ENCODE results near the gene TBX4. TPM values are rescaled to one million over a fixed set of nuclear protein-coding genes. Genes with fewer than 3 reads are reported as not detected.

The TBX4 gene
- total RNA-seq, 4 donors from 2014 or later = not detected

- peaks cover 0 to 10% (median 2%) of the 10 kb centered on the region in 4 donors for H3K4me1 ChIP-seq
- no peaks in the 10 kb centered on the region for H3K9me3 ChIP-seq
- no peak overlapping the region for H3K4me3 ChIP-seq
- no peaks in the 10 kb centered on the region for H3K36me3 ChIP-seq
- 67 to 72% methylated on average over 2 of the region's 2 CpGs for WGBS, 2 donors
- H3K27ac ChIP-seq = no peak overlapping the region
- DNase-seq (ENCODE audit: low spot score in 2 of 2) = no peak
- no peaks in the 10 kb centered on the region for H3K27me3 ChIP-seq
- TF ChIP-seq EP300 (IDR thresholded peaks at IDR 0.05) (no peak), POLR2A (IDR thresholded peaks at IDR 0.05) (no peak)
- TF ChIP-seq, protein P1, sequence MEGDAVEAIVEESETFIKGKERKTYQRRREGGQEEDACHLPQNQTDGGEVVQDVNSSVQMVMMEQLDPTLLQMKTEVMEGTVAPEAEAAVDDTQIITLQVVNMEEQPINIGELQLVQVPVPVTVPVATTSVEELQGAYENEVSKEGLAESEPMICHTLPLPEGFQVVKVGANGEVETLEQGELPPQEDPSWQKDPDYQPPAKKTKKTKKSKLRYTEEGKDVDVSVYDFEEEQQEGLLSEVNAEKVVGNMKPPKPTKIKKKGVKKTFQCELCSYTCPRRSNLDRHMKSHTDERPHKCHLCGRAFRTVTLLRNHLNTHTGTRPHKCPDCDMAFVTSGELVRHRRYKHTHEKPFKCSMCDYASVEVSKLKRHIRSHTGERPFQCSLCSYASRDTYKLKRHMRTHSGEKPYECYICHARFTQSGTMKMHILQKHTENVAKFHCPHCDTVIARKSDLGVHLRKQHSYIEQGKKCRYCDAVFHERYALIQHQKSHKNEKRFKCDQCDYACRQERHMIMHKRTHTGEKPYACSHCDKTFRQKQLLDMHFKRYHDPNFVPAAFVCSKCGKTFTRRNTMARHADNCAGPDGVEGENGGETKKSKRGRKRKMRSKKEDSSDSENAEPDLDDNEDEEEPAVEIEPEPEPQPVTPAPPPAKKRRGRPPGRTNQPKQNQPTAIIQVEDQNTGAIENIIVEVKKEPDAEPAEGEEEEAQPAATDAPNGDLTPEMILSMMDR (IDR thresholded peaks at IDR 0.05) = no peak
These were observed 31.5 kb downstream of the TBX4 start for GRCh38 chr17:61483778-61484116.

DNA sequence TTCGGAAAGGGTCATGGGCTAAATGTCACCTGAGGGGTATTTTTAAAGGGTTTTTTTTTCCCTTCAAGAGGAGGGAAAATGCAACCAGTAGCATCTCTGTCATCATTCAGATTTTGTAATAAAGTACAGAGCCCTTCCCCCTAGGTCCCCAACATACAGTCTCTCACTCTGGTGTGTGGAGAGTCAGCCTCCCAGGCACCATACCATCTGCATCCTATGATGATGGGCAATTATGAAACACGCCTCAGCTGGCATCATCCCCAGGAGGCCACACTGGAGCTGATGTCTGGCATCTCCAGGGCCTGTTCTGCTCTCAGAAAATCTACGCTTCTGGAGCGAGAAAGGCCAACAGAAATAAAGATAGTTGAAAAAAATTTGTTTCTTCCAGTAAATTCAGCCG, 32.0 kb downstream of the TBX4 start:
- no peaks in the 10 kb centered on the region for H3K27me3 ChIP-seq
- peaks cover 0 to 10% (median 2%) of the 10 kb centered on the region in 4 donors for H3K4me1 ChIP-seq
- no peaks in the 10 kb centered on the region for H3K36me3 ChIP-seq
- no peak for TF ChIP-seq POLR2A (IDR thresholded peaks at IDR 0.05)
- no peak for TF ChIP-seq EP300 (IDR thresholded peaks at IDR 0.05)
- TF ChIP-seq, protein P1 (IDR thresholded peaks at IDR 0.05) = no peak
- WGBS, 2 donors = 94 to 99% methylated on average over 5 of the region's 5 CpGs
- DNase-seq (ENCODE audit: low spot score in 2 of 2) = no peak
- H3K9me3 ChIP-seq = no peaks in the 10 kb centered on the region
- H3K27ac ChIP-seq = no peak overlapping the region
- H3K4me3 ChIP-seq = no peak overlapping the region

DNA sequence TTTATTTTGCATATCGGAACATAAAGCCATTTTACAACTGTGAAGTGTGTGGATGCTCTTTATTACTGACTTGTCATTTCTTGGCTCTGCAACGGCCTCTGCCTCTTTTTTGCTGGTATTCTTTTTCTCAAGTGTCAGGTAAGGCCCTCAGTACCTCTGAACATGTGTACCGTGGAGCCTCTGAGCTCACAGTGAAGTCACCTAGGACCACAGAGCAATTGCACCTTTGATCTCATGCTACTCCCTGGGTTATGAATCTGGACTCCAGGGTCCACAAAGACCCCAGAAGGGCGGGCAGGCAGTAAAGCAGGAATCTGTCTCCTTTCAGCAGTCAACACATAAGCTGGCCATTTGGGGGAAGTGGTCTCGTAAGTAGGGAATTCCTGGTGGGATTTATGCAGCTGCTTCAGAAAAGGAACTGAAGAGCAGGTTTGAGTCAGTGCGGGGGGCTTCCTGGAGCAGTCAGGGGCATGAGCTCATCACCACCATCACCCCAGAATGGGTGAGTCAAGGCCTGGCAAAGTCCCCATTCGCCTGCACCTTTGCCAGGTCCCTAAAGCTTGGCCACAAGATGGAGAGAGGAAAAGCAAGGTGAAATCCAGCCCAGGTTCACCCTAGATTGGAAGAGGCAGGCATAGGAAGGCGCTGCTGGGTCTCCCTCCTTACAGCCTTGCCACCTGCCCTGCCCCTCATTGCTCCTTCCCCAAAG, 33.0 kb downstream of the TBX4 start:
- Histone ChIP-seq H3K9me3 (no peaks in the 10 kb centered on the region), H3K4me1 (peaks cover 0 to 10% (median 2%) of the 10 kb centered on the region in 4 donors), H3K4me3 (no peak overlapping the region), H3K36me3 (no peaks in the 10 kb centered on the region), H3K27me3 (no peaks in the 10 kb centered on the region), H3K27ac (no peak overlapping the region)
- DNase-seq (ENCODE audit: low spot score in 2 of 2) = no peak
- WGBS, 2 donors = 91 to 95% methylated on average over 8 of the region's 8 CpGs
- TF ChIP-seq EP300 (IDR thresholded peaks at IDR 0.05) (no peak), POLR2A (IDR thresholded peaks at IDR 0.05) (no peak)
- TF ChIP-seq, protein P1 (IDR thresholded peaks at IDR 0.05) = no peak

- no peak overlapping the region for H3K4me3 ChIP-seq
- H3K27ac ChIP-seq = no peak overlapping the region
- no peaks in the 10 kb centered on the region for H3K36me3 ChIP-seq
- DNase-seq (ENCODE audit: low spot score in 2 of 2) = no peak
- no peaks in the 10 kb centered on the region for H3K27me3 ChIP-seq
- peaks cover 0 to 10% (median 2%) of the 10 kb centered on the region in 4 donors for H3K4me1 ChIP-seq
- TF ChIP-seq EP300 (IDR thresholded peaks at IDR 0.05) (no peak), POLR2A (IDR thresholded peaks at IDR 0.05) (no peak)
- TF ChIP-seq, protein P1 (IDR thresholded peaks at IDR 0.05) = no peak
- 52 to 53% methylated on average over 21 to 22 of the region's 22 CpGs for WGBS, 2 donors
- H3K9me3 ChIP-seq = no peaks in the 10 kb centered on the region
These were observed 34.2 kb downstream of the TBX4 start for GRCh38 chr17:61486135-61487120.
